ENCODE results near the gene ANKRD44. TPM values are rescaled to one million over a fixed set of nuclear protein-coding genes. Genes with fewer than 3 reads are reported as not detected.

Gene ANKRD44
- total RNA-seq, 1 donor from 2014 or later: 14.2 TPM

- no peaks in the 10 kb centered on the region for H3K27me3 Mint-ChIP-seq
- H3K9me3 Mint-ChIP-seq: no peaks in the 10 kb centered on the region
- DNase-seq (ENCODE audit: extremely low spot score, unreplicated experiment): no peak
- peak overlapping the region; percentile 60 for H3K27ac Mint-ChIP-seq
- no peak for TF ChIP-seq CTCF (conservative IDR thresholded peaks at IDR 0.05)
- H3K4me1 Mint-ChIP-seq (ENCODE audit: unreplicated experiment): peaks cover 36% of the 10 kb centered on the region
- H3K4me3 Mint-ChIP-seq: peak overlapping the region; percentile 14
- H3K36me3 Mint-ChIP-seq: peaks cover 5% of the 10 kb centered on the region
Measured at GRCh38 chr2:196992466-196992865, 318.1 kb downstream of the ANKRD44 start.

- H3K4me3 Mint-ChIP-seq: no peak overlapping the region
- DNase-seq (ENCODE audit: extremely low spot score, unreplicated experiment): no peak
- peaks cover 5% of the 10 kb centered on the region for H3K36me3 Mint-ChIP-seq
- no peaks in the 10 kb centered on the region for H3K27me3 Mint-ChIP-seq
- H3K27ac Mint-ChIP-seq: no peak overlapping the region
- H3K9me3 Mint-ChIP-seq: no peaks in the 10 kb centered on the region
- no peak for TF ChIP-seq CTCF (conservative IDR thresholded peaks at IDR 0.05)
- H3K4me1 Mint-ChIP-seq (ENCODE audit: unreplicated experiment): peaks cover 39% of the 10 kb centered on the region
Measured at GRCh38 chr2:196990788-196991461, 319.7 kb downstream of the ANKRD44 start.

GRCh38 chr2:196990092-196990491 lies 320.5 kb downstream of the ANKRD44 start:
- Mint-ChIP-seq H3K27ac (no peak overlapping the region), H3K36me3 (peaks cover 5% of the 10 kb centered on the region), H3K27me3 (no peaks in the 10 kb centered on the region), H3K9me3 (no peaks in the 10 kb centered on the region), H3K4me3 (no peak overlapping the region), H3K4me1 (ENCODE audit: unreplicated experiment) (peaks cover 34% of the 10 kb centered on the region)
- no peak for TF ChIP-seq CTCF (conservative IDR thresholded peaks at IDR 0.05)
- DNase-seq (ENCODE audit: extremely low spot score, unreplicated experiment): no peak

- Mint-ChIP-seq H3K4me1 (ENCODE audit: unreplicated experiment) (peaks cover 34% of the 10 kb centered on the region), H3K36me3 (peaks cover 5% of the 10 kb centered on the region), H3K9me3 (no peaks in the 10 kb centered on the region)
Measured at GRCh38 chr2:196989496-196989895, 321.1 kb downstream of the ANKRD44 start.

GRCh38 chr2:196988639-196989038 lies 321.9 kb downstream of the ANKRD44 start:
- no peak for DNase-seq (ENCODE audit: extremely low spot score, unreplicated experiment)
- peak overlapping the region; percentile 18 for H3K27ac Mint-ChIP-seq
- no peak overlapping the region for H3K4me3 Mint-ChIP-seq
- no peaks in the 10 kb centered on the region for H3K9me3 Mint-ChIP-seq
- peaks cover 34% of the 10 kb centered on the region for H3K4me1 Mint-ChIP-seq (ENCODE audit: unreplicated experiment)
- H3K27me3 Mint-ChIP-seq: no peaks in the 10 kb centered on the region
- H3K36me3 Mint-ChIP-seq: peaks cover 5% of the 10 kb centered on the region
- no peak for TF ChIP-seq CTCF (conservative IDR thresholded peaks at IDR 0.05)

More at GRCh38 chr2:196989496-196989895, 321.1 kb downstream of the ANKRD44 start:
- Mint-ChIP-seq H3K4me3 (no peak overlapping the region), H3K27ac (no peak overlapping the region), H3K27me3 (no peaks in the 10 kb centered on the region)
- DNase-seq (ENCODE audit: extremely low spot score, unreplicated experiment): no peak
- no peak for TF ChIP-seq CTCF (conservative IDR thresholded peaks at IDR 0.05)
